SK-N-SH treated with all-trans-retinoic acid at 6 μM for 48 hours (cell line): ENCODE data around the gene STAM.

Experiments used
- ARNTL ChIP-seq: fragments of 450-650 bp; formaldehyde crosslinking; IDR thresholded peaks from 2 replicates; pipeline ENCODE4 v1.5.0; 2020; ENCODE audit warnings: low read depth, mild to moderate bottlenecking, moderate library complexity, borderline replicate concordance
- CSDC2 ChIP-seq: fragments of 250-450 bp; sonication (Bioruptor Pico); IDR thresholded peaks from 2 replicates; pipeline ENCODE4 v1.5.0; 2020; ENCODE audit warnings: mild to moderate bottlenecking, moderate library complexity
- GLIS3 ChIP-seq: fragments of 250-450 bp; sonication (Bioruptor Pico); IDR thresholded peaks from 2 replicates; pipeline ENCODE4 v1.5.0; 2020; ENCODE audit warnings: mild to moderate bottlenecking, moderate library complexity
- OSR1 ChIP-seq: fragments of 250-450 bp; sonication (Bioruptor Pico); IDR thresholded peaks from 2 replicates; pipeline ENCODE4 v1.8.0; 2022; ENCODE audit warnings: moderate library complexity, mild to moderate bottlenecking, inconsistent platforms
- RARB ChIP-seq: fragments of 250-450 bp; sonication (Bioruptor Pico); IDR thresholded peaks from 2 replicates; pipeline ENCODE4 v1.8.0; 2021; ENCODE audit warnings: mild to moderate bottlenecking, moderate library complexity
- ZC3H10 ChIP-seq: fragments of 250-450 bp; sonication (Bioruptor Pico); IDR thresholded peaks from 2 replicates; pipeline ENCODE4 v1.5.1; 2021; ENCODE audit warnings: mild to moderate bottlenecking, moderate library complexity
- ZFP3 ChIP-seq: fragments of 250-450 bp; sonication (Bioruptor Pico); IDR thresholded peaks from 2 replicates; pipeline ENCODE4 v1.5.0; 2020; ENCODE audit warnings: mild to moderate bottlenecking, moderate library complexity
- ZFP30 ChIP-seq: fragments of 450-650 bp; formaldehyde crosslinking; IDR thresholded peaks from 2 replicates; pipeline ENCODE4 v1.5.0; 2022; ENCODE audit warnings: mild to moderate bottlenecking, moderate library complexity
- TF ChIP-seq, protein P1 (sequence below): fragments of 250-450 bp; sonication (Bioruptor Pico); IDR thresholded peaks from 2 replicates; pipeline ENCODE4 v1.5.1; 2020; ENCODE audit warnings: low read depth, mild to moderate bottlenecking, moderate library complexity
- TF ChIP-seq, protein P2 (sequence below): fragments of 250-450 bp; sonication (Bioruptor Pico); IDR thresholded peaks from 2 replicates; pipeline ENCODE4 v1.8.0; 2021; ENCODE audit warnings: low read depth, mild to moderate bottlenecking, moderate library complexity, borderline replicate concordance

DNA sequence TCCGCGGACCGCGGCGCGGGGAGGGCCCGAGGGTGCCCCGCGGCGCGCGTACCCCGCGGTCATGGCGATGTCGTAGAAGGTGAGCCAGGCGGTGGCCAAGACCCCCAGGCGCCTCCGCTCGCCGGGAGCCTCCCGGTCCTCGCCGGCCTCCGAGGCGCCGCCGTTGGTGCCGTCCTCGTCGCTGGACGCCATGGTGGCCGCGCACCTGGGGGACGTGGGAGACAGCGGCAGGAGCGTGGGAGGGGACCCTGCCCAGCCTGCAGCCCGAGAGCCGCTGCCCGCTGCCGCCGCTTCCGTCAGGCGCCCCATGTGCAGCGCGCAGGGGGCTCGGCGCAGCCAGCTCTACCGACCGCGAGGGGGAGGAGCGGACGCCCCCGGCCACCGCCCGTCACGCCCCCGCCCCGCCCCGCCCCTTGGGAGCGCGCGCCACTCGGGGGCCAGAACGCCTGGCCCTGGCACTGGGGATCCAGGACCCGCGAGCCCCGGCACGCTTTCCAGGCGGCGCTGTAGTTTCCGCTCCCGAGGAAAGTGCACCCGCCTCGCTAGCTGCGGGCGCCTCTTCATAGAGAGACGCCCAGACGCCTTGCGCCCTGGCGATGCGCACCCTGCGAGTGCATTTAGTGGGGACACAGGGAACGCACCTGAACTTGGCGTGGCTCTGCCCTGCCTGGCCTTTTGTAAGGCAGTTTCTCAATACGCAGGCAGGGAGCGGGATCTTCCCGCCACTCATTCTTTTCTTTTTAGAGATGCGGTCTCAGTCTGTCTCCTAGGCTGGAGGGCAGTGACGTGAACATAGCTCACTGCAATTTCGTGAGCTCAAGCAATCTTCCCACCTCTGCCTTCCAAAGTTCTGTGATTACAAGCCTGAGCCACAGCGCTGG lies 26.7 kb upstream of the STAM start, which contains the start of gene HACD1:
- no peak for TF ChIP-seq ZC3H10 (CRISPR knock-in tag)
- TF ChIP-seq, protein P1, sequence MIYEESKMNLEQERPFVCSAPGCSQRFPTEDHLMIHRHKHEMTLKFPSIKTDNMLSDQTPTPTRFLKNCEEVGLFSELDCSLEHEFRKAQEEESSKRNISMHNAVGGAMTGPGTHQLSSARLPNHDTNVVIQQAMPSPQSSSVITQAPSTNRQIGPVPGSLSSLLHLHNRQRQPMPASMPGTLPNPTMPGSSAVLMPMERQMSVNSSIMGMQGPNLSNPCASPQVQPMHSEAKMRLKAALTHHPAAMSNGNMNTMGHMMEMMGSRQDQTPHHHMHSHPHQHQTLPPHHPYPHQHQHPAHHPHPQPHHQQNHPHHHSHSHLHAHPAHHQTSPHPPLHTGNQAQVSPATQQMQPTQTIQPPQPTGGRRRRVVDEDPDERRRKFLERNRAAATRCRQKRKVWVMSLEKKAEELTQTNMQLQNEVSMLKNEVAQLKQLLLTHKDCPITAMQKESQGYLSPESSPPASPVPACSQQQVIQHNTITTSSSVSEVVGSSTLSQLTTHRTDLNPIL (CRISPR knock-in tag), result no peak
- TF ChIP-seq, protein P2, sequence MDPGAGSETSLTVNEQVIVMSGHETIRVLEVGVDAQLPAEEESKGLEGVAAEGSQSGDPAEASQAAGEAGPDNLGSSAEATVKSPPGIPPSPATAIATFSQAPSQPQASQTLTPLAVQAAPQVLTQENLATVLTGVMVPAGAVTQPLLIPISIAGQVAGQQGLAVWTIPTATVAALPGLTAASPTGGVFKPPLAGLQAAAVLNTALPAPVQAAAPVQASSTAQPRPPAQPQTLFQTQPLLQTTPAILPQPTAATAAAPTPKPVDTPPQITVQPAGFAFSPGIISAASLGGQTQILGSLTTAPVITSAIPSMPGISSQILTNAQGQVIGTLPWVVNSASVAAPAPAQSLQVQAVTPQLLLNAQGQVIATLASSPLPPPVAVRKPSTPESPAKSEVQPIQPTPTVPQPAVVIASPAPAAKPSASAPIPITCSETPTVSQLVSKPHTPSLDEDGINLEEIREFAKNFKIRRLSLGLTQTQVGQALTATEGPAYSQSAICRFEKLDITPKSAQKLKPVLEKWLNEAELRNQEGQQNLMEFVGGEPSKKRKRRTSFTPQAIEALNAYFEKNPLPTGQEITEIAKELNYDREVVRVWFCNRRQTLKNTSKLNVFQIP (CRISPR knock-in tag), result no peak
- TF ChIP-seq ARNTL (CRISPR knock-in tag), result no peak
- TF ChIP-seq OSR1 (CRISPR knock-in tag), result no peak
- TF ChIP-seq CSDC2, result no peak
- no peak for TF ChIP-seq RARB
- no peak for TF ChIP-seq GLIS3
- no peak for TF ChIP-seq ZFP3
- no peak for TF ChIP-seq ZFP30 (CRISPR knock-in tag)
